Upper lobe of right lung (tissue), 1 donor: ENCODE data around the gene TUSC2. TPM values are rescaled to one million over a fixed set of nuclear protein-coding genes. Genes with fewer than 3 reads are reported as not detected.

ENCODE experiments used
- ATAC-seq: fragments of 200-7000 bp; cut with Tn5 transposase; one replicate; pipeline ENCODE4 v1.9.1; 2020; ENCODE audit warnings: mild to moderate bottlenecking, moderate library complexity
- DNase-seq: peaks from one replicate; pipeline ENCODE4 v3.0.0-alpha.2; 2020
- H3K27ac ChIP-seq: fragments of 200-600 bp; one replicate; pipeline ENCODE4 v1.8.0; 2022
- H3K27me3 ChIP-seq: fragments of 200-600 bp; one replicate; pipeline ENCODE4 v1.8.0; 2022; ENCODE audit warnings: mild to moderate bottlenecking
- H3K36me3 ChIP-seq: fragments of 200-600 bp; one replicate; pipeline ENCODE4 v1.8.0; 2022
- H3K4me1 ChIP-seq: fragments of 200-600 bp; one replicate; pipeline ENCODE4 v1.8.0; 2022
- H3K4me3 ChIP-seq: fragments of 200-600 bp; one replicate; pipeline ENCODE4 v1.8.0; 2022; ENCODE audit warnings: mild to moderate bottlenecking
- H3K9me3 ChIP-seq: fragments of 200-600 bp; one replicate; pipeline ENCODE4 v1.8.0; 2022
- intact Hi-C: fragments of 100-400 bp; cut with DNase I; formaldehyde crosslinking; loops from one replicate; pipeline ENCODE4 v1.11.0; 2022
- total RNA-seq: library from RNA; stranded (reverse); fragmentation: NEBNext Ultra II Directional; extraction: Animal tissue kit (Norgen Biotek cat#: 25700); gene quantifications from one replicate; pipeline ENCODE4 v1.2.1, GENCODE V29; 2021
- TF ChIP-seq, protein P1 (sequence below): fragments of 200-600 bp; IDR thresholded peaks from one replicate; pipeline ENCODE4 v1.8.0; 2022; ENCODE audit warnings: antibody characterized with exemption
- donor health status: DM: no; HTN: yes; CAD: no; lungs with severe emphysema.

The TUSC2 gene
- total RNA-seq, 1 donor from 2014 or later = 29.2 TPM

DNA sequence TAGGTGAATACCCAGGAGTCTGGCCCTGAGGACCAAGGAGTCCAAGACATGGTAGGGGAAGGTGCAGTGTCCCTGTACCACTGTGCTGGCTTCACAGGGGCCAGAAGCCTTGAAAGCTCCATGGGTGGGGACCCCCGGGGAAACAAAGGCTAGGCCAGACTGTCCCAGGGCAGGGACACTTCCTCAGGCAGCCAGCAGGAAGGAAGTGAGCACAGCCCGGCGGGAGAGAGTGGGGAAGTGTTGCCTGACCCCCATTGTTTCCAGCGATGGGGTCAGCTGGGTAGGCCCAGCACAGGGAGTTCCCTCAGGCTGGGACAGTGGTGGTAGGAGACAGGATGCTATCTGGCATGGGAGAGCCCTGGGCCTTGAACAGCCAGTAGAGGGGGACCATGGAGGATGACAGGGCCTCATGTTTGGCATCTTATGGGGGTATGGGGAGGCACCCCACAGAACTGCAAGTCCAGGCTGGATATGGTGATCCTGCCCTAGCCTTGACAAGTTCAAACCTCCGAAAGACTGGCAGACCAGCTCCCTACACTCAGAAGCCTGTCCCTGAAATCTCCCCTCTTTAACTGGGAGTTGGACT, 4.3 kb downstream of the TUSC2 start:
- Histone ChIP-seq H3K4me3 (peak overlapping the region; percentile 11), H3K27me3 (no peaks in the 10 kb centered on the region), H3K27ac (peak overlapping the region; percentile 98), H3K4me1 (peaks cover 60% of the 10 kb centered on the region), H3K36me3 (peaks cover 20% of the 10 kb centered on the region), H3K9me3 (no peaks in the 10 kb centered on the region)
- ATAC-seq (peak; percentile 1), DNase-seq (peak; percentile 69)
- intact Hi-C loops = no loop called here
- TF ChIP-seq, protein P1, sequence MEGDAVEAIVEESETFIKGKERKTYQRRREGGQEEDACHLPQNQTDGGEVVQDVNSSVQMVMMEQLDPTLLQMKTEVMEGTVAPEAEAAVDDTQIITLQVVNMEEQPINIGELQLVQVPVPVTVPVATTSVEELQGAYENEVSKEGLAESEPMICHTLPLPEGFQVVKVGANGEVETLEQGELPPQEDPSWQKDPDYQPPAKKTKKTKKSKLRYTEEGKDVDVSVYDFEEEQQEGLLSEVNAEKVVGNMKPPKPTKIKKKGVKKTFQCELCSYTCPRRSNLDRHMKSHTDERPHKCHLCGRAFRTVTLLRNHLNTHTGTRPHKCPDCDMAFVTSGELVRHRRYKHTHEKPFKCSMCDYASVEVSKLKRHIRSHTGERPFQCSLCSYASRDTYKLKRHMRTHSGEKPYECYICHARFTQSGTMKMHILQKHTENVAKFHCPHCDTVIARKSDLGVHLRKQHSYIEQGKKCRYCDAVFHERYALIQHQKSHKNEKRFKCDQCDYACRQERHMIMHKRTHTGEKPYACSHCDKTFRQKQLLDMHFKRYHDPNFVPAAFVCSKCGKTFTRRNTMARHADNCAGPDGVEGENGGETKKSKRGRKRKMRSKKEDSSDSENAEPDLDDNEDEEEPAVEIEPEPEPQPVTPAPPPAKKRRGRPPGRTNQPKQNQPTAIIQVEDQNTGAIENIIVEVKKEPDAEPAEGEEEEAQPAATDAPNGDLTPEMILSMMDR = no peak

DNA sequence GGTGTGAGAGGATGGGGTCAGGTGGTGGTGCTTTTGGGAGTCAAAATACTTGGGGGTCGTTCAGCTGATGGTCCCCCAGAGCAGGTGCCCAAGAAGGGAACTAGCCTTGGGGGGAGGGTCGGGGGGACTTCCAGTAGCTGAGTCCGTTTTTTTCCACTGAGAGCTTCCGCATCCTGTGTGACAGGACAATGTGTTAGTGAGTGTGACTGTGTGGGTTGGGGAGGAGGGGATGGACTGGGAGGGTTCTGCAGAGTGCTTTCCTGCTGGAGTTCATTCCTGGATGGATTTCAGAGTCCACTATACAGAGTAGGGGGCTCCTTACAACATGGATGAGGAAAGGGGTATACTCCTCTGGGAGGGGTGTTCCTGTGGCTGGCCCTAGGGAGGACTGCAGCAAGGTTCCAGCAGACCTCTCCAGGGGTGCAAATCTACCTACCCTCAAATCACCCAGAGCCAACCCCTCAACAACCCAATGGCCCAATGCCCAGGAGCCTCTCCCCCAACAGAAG, 4.9 kb downstream of the TUSC2 start:
- no peaks in the 10 kb centered on the region for H3K27me3 ChIP-seq
- H3K4me1 ChIP-seq = peaks cover 60% of the 10 kb centered on the region
- no peak for ATAC-seq
- H3K4me3 ChIP-seq = peak overlapping the region; percentile 66
- no peaks in the 10 kb centered on the region for H3K9me3 ChIP-seq
- H3K27ac ChIP-seq = peak overlapping the region; percentile 98
- peaks cover 26% of the 10 kb centered on the region for H3K36me3 ChIP-seq
- intact Hi-C loops = no loop called here
- DNase-seq = no peak
- TF ChIP-seq, protein P1 = no peak

DNA sequence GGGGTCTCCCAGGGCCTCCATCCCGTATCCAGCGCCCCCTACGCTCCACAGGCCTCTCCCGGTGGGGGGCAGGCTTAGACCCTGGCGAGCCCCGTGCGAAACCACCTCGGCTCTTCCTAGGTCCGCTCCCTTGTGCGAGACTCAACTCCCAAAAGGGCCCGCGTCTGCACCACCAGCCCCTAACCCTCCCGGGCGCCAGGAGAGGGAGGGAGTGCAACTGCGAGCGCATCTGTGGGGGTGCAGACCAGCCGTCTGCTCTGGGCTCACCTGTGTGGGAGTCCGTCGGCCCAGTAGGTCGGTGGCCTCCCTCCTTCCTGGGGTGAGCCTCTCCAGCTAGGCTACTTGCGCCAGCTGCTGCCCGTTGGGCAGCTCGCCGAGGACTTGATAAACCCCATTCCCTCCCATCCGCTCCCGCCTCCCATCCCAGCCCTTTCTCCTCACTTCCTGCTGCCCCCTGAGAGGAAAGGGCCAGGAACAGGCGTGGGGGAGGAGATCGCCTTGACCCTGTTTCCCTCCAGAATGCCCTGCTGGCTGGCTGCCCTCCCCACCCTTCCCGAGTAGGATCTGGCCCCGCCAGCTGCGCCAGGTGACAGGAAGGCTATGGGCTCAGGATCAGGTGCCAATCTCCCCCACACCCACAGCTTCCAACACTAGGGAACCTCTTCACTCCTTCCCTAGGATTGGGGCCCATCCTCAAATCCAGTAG, 5.5 kb downstream of the TUSC2 start, which contains the start of gene HYAL2:
Gene HYAL2 (minus strand): TSS at position 360 of the 706 bp plus-strand sequence. CDS start 2,256 bp downstream, outside the sequence.
- Histone ChIP-seq H3K27ac (peak within 1 kb of the TSS; percentile 98), H3K9me3 (no peaks in the 10 kb centered on the region), H3K36me3 (peaks cover 32% of the 10 kb centered on the region), H3K4me1 (peaks cover 64% of the 10 kb centered on the region), H3K4me3 (peak within 1 kb of the TSS; percentile 66), H3K27me3 (no peaks in the 10 kb centered on the region)
- intact Hi-C loops = no loop called here
- TF ChIP-seq, protein P1 = no peak
- DNase-seq (peak; percentile 77), ATAC-seq (peak; percentile 1)

DNA sequence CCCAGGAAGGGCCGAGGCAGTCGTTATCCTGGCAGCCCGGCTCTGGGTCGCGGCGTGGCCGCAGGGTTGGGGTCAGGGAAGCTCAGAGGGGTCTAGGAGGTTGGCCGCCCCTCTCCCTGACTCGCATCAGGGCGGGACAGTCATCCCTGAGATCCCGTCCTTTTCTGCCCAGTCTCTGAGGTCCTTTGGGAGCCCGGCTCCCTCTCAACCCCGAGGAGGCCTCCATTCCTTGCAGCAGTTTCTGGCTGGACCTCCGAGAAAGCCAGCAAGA, 6.0 kb downstream of the TUSC2 start:
- no peak for DNase-seq
- Histone ChIP-seq H3K36me3 (peaks cover 37% of the 10 kb centered on the region), H3K4me1 (peaks cover 64% of the 10 kb centered on the region), H3K27me3 (no peaks in the 10 kb centered on the region), H3K27ac (peak overlapping the region; percentile 98), H3K4me3 (peak overlapping the region; percentile 66), H3K9me3 (no peaks in the 10 kb centered on the region)
- TF ChIP-seq, protein P1 = no peak
- intact Hi-C loops = no loop called here
- no peak for ATAC-seq

DNA sequence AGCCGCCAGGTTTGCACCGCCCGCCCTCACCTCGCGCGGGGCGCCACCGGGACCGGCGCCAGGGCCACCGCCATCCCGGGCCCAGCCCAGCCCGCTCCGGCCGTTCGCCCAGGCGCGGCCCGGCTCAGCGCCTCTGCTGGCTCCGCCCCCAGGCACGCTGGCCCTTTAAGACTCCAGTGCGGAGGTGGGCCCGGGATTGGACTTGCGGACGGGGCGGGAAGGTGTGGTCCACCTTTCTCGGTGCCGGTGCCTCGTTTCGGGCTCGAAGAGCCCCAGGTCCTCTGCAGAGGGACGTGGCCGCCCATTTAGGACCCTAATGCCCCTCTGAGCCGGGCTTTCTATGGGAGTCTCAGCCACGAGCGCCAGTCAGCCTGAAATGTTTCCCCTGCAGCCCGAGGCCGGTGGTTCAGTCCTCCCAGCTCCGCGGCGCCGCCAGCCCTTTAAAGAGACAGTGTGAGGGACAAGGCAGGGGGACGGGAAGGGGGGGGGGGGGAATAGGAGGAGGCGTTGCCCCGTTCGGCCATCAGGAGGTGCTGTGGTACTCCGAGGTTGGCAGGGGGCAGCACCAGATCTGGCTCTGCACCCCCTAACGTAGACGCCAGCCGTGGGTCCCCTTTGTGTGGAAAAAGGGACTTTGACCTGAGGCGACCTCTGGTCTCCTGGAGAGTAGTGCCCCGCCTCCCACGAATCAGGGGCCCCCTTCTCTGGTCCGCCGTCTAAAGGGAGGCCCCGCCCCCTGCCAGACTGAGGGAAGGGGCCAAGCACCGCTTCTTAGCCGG, 6.5 kb downstream of the TUSC2 start:
- DNase-seq (peak; percentile 95), ATAC-seq (peak; percentile 78)
- Histone ChIP-seq H3K36me3 (peaks cover 40% of the 10 kb centered on the region), H3K4me3 (peak overlapping the region; percentile 66), H3K27ac (peak overlapping the region; percentile 98), H3K4me1 (peaks cover 66% of the 10 kb centered on the region), H3K27me3 (no peaks in the 10 kb centered on the region), H3K9me3 (no peaks in the 10 kb centered on the region)
- TF ChIP-seq, protein P1 = peak; percentile 58
- intact Hi-C loops = no loop called here
